Brain microvascular endothelial cell (primary cell): Measurements from ENCODE around the gene GPI.
A peak's percentile ranks its signal among the peaks of the same experiment; 100 is the strongest.
"Not testable (repeated sequence)": the region's sequence is repeated elsewhere in the genome, so short reads cannot be mapped to it uniquely, and the experiment has no call there.

Experiments
- DNase-seq: peaks from one replicate; pipeline ENCODE4 v3.0.0-alpha.2; 2020
- H3K27ac ChIP-seq: fragments of 250-450 bp; sonication (Bioruptor Pico); 2 replicates; pipeline ENCODE4 v1.5.1; 2020; ENCODE audit warnings: mild to moderate bottlenecking, moderate library complexity
- H3K27me3 ChIP-seq: fragments of 250-450 bp; sonication (Bioruptor Pico); replicated peaks from 2 replicates; pipeline ENCODE4 v1.5.1; 2020; ENCODE audit warnings: mild to moderate bottlenecking
- H3K36me3 ChIP-seq: fragments of 250-450 bp; sonication (Bioruptor Pico); replicated peaks from 2 replicates; pipeline ENCODE4 v1.5.1; 2020; ENCODE audit warnings: mild to moderate bottlenecking
- H3K4me3 ChIP-seq: 2 replicates; pipeline ENCODE4 v1.5.1; 2011; ENCODE audit warnings: low read depth, mild to moderate bottlenecking, control low read depth, low read length, moderate library complexity
- in situ Hi-C: cut with HindIII; loops from 2 replicates; pipeline ENCODE4 v1.10.0; 2017; ENCODE audit warnings: low sequenced_read_pairs, low pct_ligation_motif_present
- TF ChIP-seq, protein P1 (sequence below): IDR thresholded peaks from 2 replicates; pipeline ENCODE4 v1.5.1; 2011; ENCODE audit warnings: low read depth, mild to moderate bottlenecking, moderate library complexity, low read length, control low read depth, inconsistent platforms; ENCODE audit errors: missing control alignments

GPI gene

GRCh38 chr19:34365463-34366401 is 736 bp downstream of the GPI start:
- Histone ChIP-seq H3K27ac (peak overlapping the region; percentile 24), H3K27me3 (no peaks in the 10 kb centered on the region), H3K4me3 (peak overlapping the region; percentile 79), H3K36me3 (peaks cover 36% of the 10 kb centered on the region)
- DNase-seq = no peak
- TF ChIP-seq, protein P1, sequence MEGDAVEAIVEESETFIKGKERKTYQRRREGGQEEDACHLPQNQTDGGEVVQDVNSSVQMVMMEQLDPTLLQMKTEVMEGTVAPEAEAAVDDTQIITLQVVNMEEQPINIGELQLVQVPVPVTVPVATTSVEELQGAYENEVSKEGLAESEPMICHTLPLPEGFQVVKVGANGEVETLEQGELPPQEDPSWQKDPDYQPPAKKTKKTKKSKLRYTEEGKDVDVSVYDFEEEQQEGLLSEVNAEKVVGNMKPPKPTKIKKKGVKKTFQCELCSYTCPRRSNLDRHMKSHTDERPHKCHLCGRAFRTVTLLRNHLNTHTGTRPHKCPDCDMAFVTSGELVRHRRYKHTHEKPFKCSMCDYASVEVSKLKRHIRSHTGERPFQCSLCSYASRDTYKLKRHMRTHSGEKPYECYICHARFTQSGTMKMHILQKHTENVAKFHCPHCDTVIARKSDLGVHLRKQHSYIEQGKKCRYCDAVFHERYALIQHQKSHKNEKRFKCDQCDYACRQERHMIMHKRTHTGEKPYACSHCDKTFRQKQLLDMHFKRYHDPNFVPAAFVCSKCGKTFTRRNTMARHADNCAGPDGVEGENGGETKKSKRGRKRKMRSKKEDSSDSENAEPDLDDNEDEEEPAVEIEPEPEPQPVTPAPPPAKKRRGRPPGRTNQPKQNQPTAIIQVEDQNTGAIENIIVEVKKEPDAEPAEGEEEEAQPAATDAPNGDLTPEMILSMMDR = no peak
- in situ Hi-C loops = no loop called here

DNA sequence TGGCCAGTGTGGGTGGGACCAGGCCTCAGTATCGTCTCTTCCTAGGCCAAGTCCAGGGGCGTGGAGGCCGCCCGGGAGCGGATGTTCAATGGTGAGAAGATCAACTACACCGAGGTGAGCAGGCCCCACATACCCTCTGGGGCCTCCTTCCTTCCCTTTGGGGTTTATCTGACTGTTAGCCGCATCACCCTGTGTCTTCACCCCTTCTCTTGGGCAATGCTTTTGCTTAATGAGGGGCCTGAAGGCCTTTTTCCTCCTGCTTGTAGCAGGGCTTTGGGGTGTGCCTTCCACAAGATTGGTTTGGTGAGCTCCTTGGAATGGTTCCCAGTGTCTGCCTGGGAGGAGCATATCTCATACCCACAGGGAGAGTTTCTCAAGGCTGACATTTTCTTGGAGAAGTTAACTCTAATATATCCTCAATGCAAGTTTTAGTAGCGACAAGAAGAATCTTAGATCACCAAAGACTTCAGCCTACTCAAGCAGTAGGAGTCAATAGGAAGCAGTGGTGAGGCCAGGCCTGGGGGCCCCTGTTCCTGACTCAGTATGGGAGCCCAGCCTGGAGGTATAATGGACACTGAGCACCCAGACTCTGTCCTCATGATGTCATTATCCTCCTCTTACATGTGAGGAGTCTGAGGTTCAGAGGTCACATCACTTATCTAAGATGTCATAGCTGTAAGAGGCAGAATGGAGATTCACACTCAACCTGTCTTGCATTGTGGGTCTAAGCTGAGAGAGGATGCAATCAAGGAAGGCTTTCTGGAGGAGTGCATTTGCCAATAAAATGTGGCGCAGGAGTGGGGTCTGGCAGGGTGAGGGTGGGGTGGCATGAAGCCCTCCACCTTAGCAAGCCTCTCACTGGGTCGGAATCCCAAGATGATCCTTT is 2.0 kb downstream of the GPI start:
- peak; percentile 12 for DNase-seq
- H3K4me3 ChIP-seq = peak overlapping the region; percentile 9
- no peak overlapping the region for H3K27ac ChIP-seq
- peaks cover 43% of the 10 kb centered on the region for H3K36me3 ChIP-seq
- in situ Hi-C loops = no loop called here
- H3K27me3 ChIP-seq = no peaks in the 10 kb centered on the region
- TF ChIP-seq, protein P1 = no peak

- no peak for DNase-seq
- H3K27me3 ChIP-seq = no peaks in the 10 kb centered on the region
- H3K36me3 ChIP-seq = peaks cover 43% of the 10 kb centered on the region
- in situ Hi-C loops = no loop called here
- TF ChIP-seq, protein P1 = no peak
- H3K27ac ChIP-seq = no peak overlapping the region
- H3K4me3 ChIP-seq = no peak overlapping the region
Measured at GRCh38 chr19:34367624-34367957, 2.6 kb downstream of the GPI start.

DNA sequence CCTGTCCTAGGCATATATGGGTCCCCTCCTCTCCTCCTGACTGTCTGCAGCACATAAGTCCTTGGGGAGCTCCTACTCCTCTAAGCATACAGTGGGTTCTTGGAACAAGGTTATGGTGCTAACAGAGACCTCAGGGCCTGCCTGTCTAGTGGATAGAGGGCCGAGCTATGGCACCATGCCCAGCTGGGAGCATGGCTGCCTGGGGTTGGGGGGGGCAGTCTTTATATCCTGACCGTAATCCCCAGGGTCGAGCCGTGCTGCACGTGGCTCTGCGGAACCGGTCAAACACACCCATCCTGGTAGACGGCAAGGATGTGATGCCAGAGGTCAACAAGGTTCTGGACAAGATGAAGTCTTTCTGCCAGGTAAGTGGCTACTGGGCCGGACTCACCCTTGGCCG is 3.3 kb downstream of the GPI start:
- H3K27ac ChIP-seq = no peak overlapping the region
- DNase-seq = no peak
- H3K36me3 ChIP-seq = peaks cover 43% of the 10 kb centered on the region
- TF ChIP-seq, protein P1 = no peak
- no peaks in the 10 kb centered on the region for H3K27me3 ChIP-seq
- in situ Hi-C loops = no loop called here
- H3K4me3 ChIP-seq = no peak overlapping the region

DNA sequence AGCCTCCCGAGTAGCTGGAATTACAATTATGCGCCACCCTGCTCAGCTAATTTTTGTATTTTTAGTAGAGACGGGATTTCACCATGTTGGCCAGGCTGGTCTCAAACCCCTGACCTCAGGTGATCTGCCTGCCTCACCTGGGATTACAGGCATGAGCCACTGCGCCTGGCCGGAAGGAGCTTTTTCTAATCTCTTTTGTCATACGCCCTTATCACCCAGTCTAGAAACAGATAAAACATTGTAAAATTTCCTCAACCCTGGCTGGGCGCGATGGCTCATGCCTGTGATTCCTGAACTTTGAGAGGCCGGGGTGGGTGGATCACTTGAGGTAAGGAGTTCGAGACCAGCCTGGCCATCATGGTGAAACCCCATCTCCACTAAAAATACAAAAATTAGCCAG is 4.2 kb downstream of the GPI start:
- DNase-seq, in situ Hi-C loops, H3K27me3 ChIP-seq, H3K4me3 ChIP-seq, H3K27ac ChIP-seq: not testable (repeated sequence)
- H3K36me3 ChIP-seq = peaks cover 44% of the 10 kb centered on the region

- H3K27me3 ChIP-seq = no peaks in the 10 kb centered on the region
- H3K4me3 ChIP-seq = no peak overlapping the region
- peaks cover 51% of the 10 kb centered on the region for H3K36me3 ChIP-seq
- TF ChIP-seq, protein P1 = no peak
- H3K27ac ChIP-seq = no peak overlapping the region
- no peak for DNase-seq
- in situ Hi-C loops = no loop called here
Measured at GRCh38 chr19:34370117-34370516, 5.1 kb downstream of the GPI start.
